ENCODE measurements around the gene GOLGB1. TPM values are rescaled to one million over a fixed set of nuclear protein-coding genes. Genes with fewer than 3 reads are reported as not detected.

The GOLGB1 gene
- total and polyA plus RNA-seq, 2 of the 4 experiments (the other 2 are of a cell fraction), result 13.3 to 30.3 TPM

GRCh38 chr3:121735047-121735696 is 14.4 kb downstream of the GOLGB1 start:
- no peaks in the 10 kb centered on the region for H3K9me3 ChIP-seq (ENCODE audit: control insufficient read depth, insufficient read depth, low read length)
- peak overlapping the region; percentile 35; the same call in 1 of the 2 replicates for H3K27ac ChIP-seq (ENCODE audit: insufficient read depth, low read length)

More at GRCh38 chr3:121735047-121735696, 14.4 kb downstream of the GOLGB1 start:
- peak overlapping the region; percentile 44 for H2BK5ac ChIP-seq (ENCODE audit: low read depth, low read length, poor library complexity, severe bottlenecking)
- BruUV-seq (replicated peaks), result no TSS peak
- H3K27me3 ChIP-seq (ENCODE audit: control insufficient read depth, insufficient read depth, low read length), result no peaks in the 10 kb centered on the region
- H3K4ac ChIP-seq (ENCODE audit: low read depth, low read length), result no peak overlapping the region
- intact Hi-C loops (cut with micrococcal nuclease), result no loop called here
- H3K79me1 ChIP-seq (ENCODE audit: low read depth in 1 of 2, low read length in 2 of 2), result peaks cover 18 to 40% of the 10 kb centered on the region in 2 experiments
- H4K5ac ChIP-seq (ENCODE audit: low read depth, low read length), result no peak overlapping the region
- H2AK9ac ChIP-seq (replicated peaks; ENCODE audit: low read depth, low read length, poor library complexity), result no peak overlapping the region
- H2BK15ac ChIP-seq (ENCODE audit: low read depth, low read length), result no peak overlapping the region
- no peak overlapping the region for H3K56ac ChIP-seq (ENCODE audit: extremely low read depth, insufficient read depth, low read length)
- no peak overlapping the region for H4K91ac ChIP-seq (ENCODE audit: insufficient read depth, low read depth, low read length)
- dilution Hi-C loops (cut with HindIII; ENCODE audit: low sequenced_read_pairs, unreplicated experiment), result no loop called here
- H4K8ac ChIP-seq (ENCODE audit: low read depth in 2 of 2, low read length in 2 of 2), result no peak overlapping the region
- no peak overlapping the region for H3K4me3 ChIP-seq (ENCODE audit: insufficient read depth, low read depth, low read length)
- H3K9ac ChIP-seq (ENCODE audit: low read depth, low read length), result no peak overlapping the region
- in situ Hi-C loops (cut with MboI; ENCODE audit: low sequenced_read_pairs), result no loop called here
- no peak overlapping the region for H2BK20ac ChIP-seq (ENCODE audit: low read depth, low read length)
- H3K4me1 ChIP-seq (ENCODE audit: control insufficient read depth, insufficient read depth, low read length), result peaks cover 2% of the 10 kb centered on the region; the same call in 1 of the 2 replicates
- peaks cover 2% of the 10 kb centered on the region; the same call in 1 of the 2 replicates for H3K36me3 ChIP-seq (ENCODE audit: control insufficient read depth, insufficient read depth, low read length)
- no peak overlapping the region for H3K23ac ChIP-seq (ENCODE audit: low read depth, low read length)
- no peak overlapping the region for H3K18ac ChIP-seq (ENCODE audit: low read depth, low read length)
- ChIA-PET CTCF (no interaction called here), POLR2A (ENCODE audit: unreplicated experiment) (no interaction called here)
- H3K4me2 ChIP-seq (ENCODE audit: low read depth, low read length), result peak overlapping the region; percentile 77
- no peak overlapping the region for H2BK120ac ChIP-seq (ENCODE audit: low read depth, low read length)
- H3K9me1 ChIP-seq (ENCODE audit: insufficient read depth, low read length), result peaks cover 2% of the 10 kb centered on the region; the same call in 1 of the 2 replicates
- peaks cover 23% of the 10 kb centered on the region; the same call in 1 of the 2 replicates for H4K20me1 ChIP-seq (ENCODE audit: insufficient read depth, low read length)
- DNase-seq (peak; percentile 54), ATAC-seq (ENCODE audit: low read depth) (peak; percentile 68)
- H2AFZ ChIP-seq (replicated peaks; ENCODE audit: low read length, poor library complexity), result no peak overlapping the region
- no peak for TF ChIP-seq MAFK (IDR thresholded peaks at IDR 0.05; ENCODE audit: low read depth, low read length)
- TF ChIP-seq POLR2A (IDR thresholded peaks at IDR 0.05; ENCODE audit: low read depth, low read length), result no peak
- no peak for TF ChIP-seq MAZ (IDR thresholded peaks at IDR 0.05; ENCODE audit: borderline replicate concordance, low read depth, low read length)
- no peak for TF ChIP-seq FOS (IDR thresholded peaks at IDR 0.05; ENCODE audit: low read depth, low read length)
- TF ChIP-seq USF2 (IDR thresholded peaks at IDR 0.05; ENCODE audit: low read depth, low read length), result no peak
- TF ChIP-seq MXI1 (IDR thresholded peaks at IDR 0.05; ENCODE audit: borderline replicate concordance, low read depth, low read length), result no peak
- no peak for TF ChIP-seq RCOR1 (IDR thresholded peaks at IDR 0.05; ENCODE audit: insufficient replicate concordance, low read length)
- TF ChIP-seq RAD21 (IDR thresholded peaks at IDR 0.05; ENCODE audit: low read length), result no peak
- TF ChIP-seq CHD1 (IDR thresholded peaks at IDR 0.05; ENCODE audit: low read depth, low read length), result no peak
- no peak for TF ChIP-seq RFX5 (IDR thresholded peaks at IDR 0.05; ENCODE audit: low read depth, low read length)
- no peak for TF ChIP-seq CTCF (conservative IDR thresholded peaks at IDR 0.05; ENCODE audit: low read depth, low read length)
- no peak for TF ChIP-seq SMC3 (IDR thresholded peaks at IDR 0.05; ENCODE audit: low read depth, low read length)
- TF ChIP-seq NFE2L2 (IDR thresholded peaks at IDR 0.05; ENCODE audit: low read depth, low read length), result no peak
- TF ChIP-seq ELK1 (IDR thresholded peaks at IDR 0.05; ENCODE audit: borderline replicate concordance, low read depth, low read length), result no peak
- no peak for TF ChIP-seq BHLHE40 (IDR thresholded peaks at IDR 0.05; ENCODE audit: low read depth, low read length)
- TF ChIP-seq CEBPB (IDR thresholded peaks at IDR 0.05; ENCODE audit: low read depth, low read length), result no peak
- H3K14ac ChIP-seq (replicated peaks; ENCODE audit: low read depth, low read length), result no peak overlapping the region
- H2AK5ac ChIP-seq (ENCODE audit: low read depth, low read length), result no peak overlapping the region
